ENCODE results near the gene AFMID. TPM values are rescaled to one million over a fixed set of nuclear protein-coding genes. Genes with fewer than 3 reads are reported as not detected.

AFMID gene
- total and polyA plus RNA-seq, 2 experiments from 2014 or later: 38.0 to 47.5 TPM

- Mint-ChIP-seq H3K4me3 (no peak overlapping the region), H3K27ac (no peak overlapping the region), H3K4me1 (peaks cover 35% of the 10 kb centered on the region), H3K9me3 (no peaks in the 10 kb centered on the region), H3K36me3 (ENCODE audit: low read depth) (no peaks in the 10 kb centered on the region), H3K27me3 (ENCODE audit: insufficient read depth, low read depth, poor library complexity) (peaks cover 11% of the 10 kb centered on the region)
- H2AFZ ChIP-seq: no peak overlapping the region
- no peaks in the 10 kb centered on the region for H3K79me2 ChIP-seq (replicated peaks; ENCODE audit: insufficient read depth)
- no peaks in the 10 kb centered on the region for H4K20me1 ChIP-seq (replicated peaks; ENCODE audit: insufficient read depth)
- no peaks in the 10 kb centered on the region for H3K9me2 ChIP-seq (ENCODE audit: insufficient read depth)
- H3K4me2 ChIP-seq: no peak overlapping the region
- H3K4me1 ChIP-seq (ENCODE audit: insufficient read depth): peaks cover 18% of the 10 kb centered on the region
- H3K27ac ChIP-seq (ENCODE audit: low read depth): no peak overlapping the region
- no peak for ATAC-seq
- H3K36me3 ChIP-seq (ENCODE audit: insufficient read depth): no peaks in the 10 kb centered on the region
- peaks cover 10% of the 10 kb centered on the region for H3F3A ChIP-seq (replicated peaks; ENCODE audit: low read depth)
- no peaks in the 10 kb centered on the region for H3K27me3 ChIP-seq (ENCODE audit: insufficient read depth)
- TF ChIP-seq ZNF331 (CRISPR knock-in tag; IDR thresholded peaks at IDR 0.05; ENCODE audit: low read depth) (no peak), CTCF (conservative IDR thresholded peaks at IDR 0.05; ENCODE audit: low read depth in 2 of 2) (no peak), REST (IDR thresholded peaks at IDR 0.05; ENCODE audit: unreplicated experiment) (no peak), POLR2AphosphoS5 (IDR thresholded peaks at IDR 0.05; ENCODE audit: low read depth) (no peak), STAT1 (IDR thresholded peaks at IDR 0.05; ENCODE audit: unreplicated experiment) (no peak), EZH2 (IDR thresholded peaks at IDR 0.05; ENCODE audit: low read depth, unreplicated experiment) (no peak), CREB1 (CRISPR knock-in tag; IDR thresholded peaks at IDR 0.05; ENCODE audit: low read depth) (no peak), JUNB (IDR thresholded peaks at IDR 0.05; ENCODE audit: unreplicated experiment) (no peak), EZH2phosphoT487 (IDR thresholded peaks at IDR 0.05; ENCODE audit: unreplicated experiment) (no peak), ZNF114 (CRISPR knock-in tag; IDR thresholded peaks at IDR 0.05) (no peak), NANOG (IDR thresholded peaks at IDR 0.05; ENCODE audit: borderline replicate concordance) (no peak)
- no peak overlapping the region for H3K4me3 ChIP-seq
- no peak for DNase-seq (ENCODE audit: low spot score)
Measured at GRCh38 chr17:78256707-78257591, 69.8 kb downstream of the AFMID start.

Small RNA genes lying within 50 kb of the gene (small RNA-seq; reads per million reads assigned to genes)
- gene AC087645.1 (ENCODE audit: low replicate concordance): not detected

Other genes with a start within 250 kb of the AFMID start
- 16.2 and 16.6 TPM in 2 replicates for gene TNRC6C, start 228.7 kb upstream of the AFMID start, total RNA-seq (2014; rRNA removed; shearing (Covaris generic))
- gene TNRC6C, start 228.7 kb upstream of the AFMID start, polyA plus RNA-seq (2016; fragmentation: Nextera tagmentation; extraction: Ambion mirVana): 8.6 and 10.1 TPM in 2 replicates
- 56.7 and 72.2 TPM in 2 replicates for gene TMC6, start 58.6 kb upstream of the AFMID start, total RNA-seq (2014; rRNA removed; shearing (Covaris generic))
- 50.0 and 53.3 TPM in 2 replicates for gene TMC6, start 58.6 kb upstream of the AFMID start, polyA plus RNA-seq (2016; fragmentation: Nextera tagmentation; extraction: Ambion mirVana)
- gene TMC8, start 56.6 kb upstream of the AFMID start, total RNA-seq (2014; rRNA removed; shearing (Covaris generic)): 1.2 and 2.2 TPM in 2 replicates
- gene TMC8, start 56.6 kb upstream of the AFMID start, polyA plus RNA-seq (2016; fragmentation: Nextera tagmentation; extraction: Ambion mirVana): 1.3 and 1.8 TPM in 2 replicates
- not detected in 2 replicates for gene C17orf99, start 41.0 kb upstream of the AFMID start, total RNA-seq (2014; rRNA removed; shearing (Covaris generic))
- not detected in 2 replicates for gene C17orf99, start 41.0 kb upstream of the AFMID start, polyA plus RNA-seq (2016; fragmentation: Nextera tagmentation; extraction: Ambion mirVana)
- 33.0 and 61.6 TPM in 2 replicates for gene SYNGR2, start 18.8 kb upstream of the AFMID start, total RNA-seq (2014; rRNA removed; shearing (Covaris generic))
- gene SYNGR2, start 18.8 kb upstream of the AFMID start, polyA plus RNA-seq (2016; fragmentation: Nextera tagmentation; extraction: Ambion mirVana): 43.1 and 46.9 TPM in 2 replicates
- gene TK1, start 310 bp upstream of the AFMID start, total RNA-seq (2014; rRNA removed; shearing (Covaris generic)): 83.7 and 84.4 TPM in 2 replicates
- 74.5 and 74.6 TPM in 2 replicates for gene TK1, start 310 bp upstream of the AFMID start, polyA plus RNA-seq (2016; fragmentation: Nextera tagmentation; extraction: Ambion mirVana)
- gene BIRC5, start 26.9 kb downstream of the AFMID start, total RNA-seq (2014; rRNA removed; shearing (Covaris generic)): 89.7 and 114 TPM in 2 replicates
- 111 and 132 TPM in 2 replicates for gene BIRC5, start 26.9 kb downstream of the AFMID start, polyA plus RNA-seq (2016; fragmentation: Nextera tagmentation; extraction: Ambion mirVana)
- not detected in 2 replicates for gene TMEM235, start 44.3 kb downstream of the AFMID start, total RNA-seq (2014; rRNA removed; shearing (Covaris generic))
- not detected in 2 replicates for gene TMEM235, start 44.3 kb downstream of the AFMID start, polyA plus RNA-seq (2016; fragmentation: Nextera tagmentation; extraction: Ambion mirVana)
- 25.1 and 32.9 TPM in 2 replicates for gene SOCS3, start 172.7 kb downstream of the AFMID start, total RNA-seq (2014; rRNA removed; shearing (Covaris generic))
- 13.2 TPM in 2 replicates for gene SOCS3, start 172.7 kb downstream of the AFMID start, polyA plus RNA-seq (2016; fragmentation: Nextera tagmentation; extraction: Ambion mirVana)
- 65.8 and 67.1 TPM in 2 replicates for gene PGS1, start 191.3 kb downstream of the AFMID start, total RNA-seq (2014; rRNA removed; shearing (Covaris generic))
- gene PGS1, start 191.3 kb downstream of the AFMID start, polyA plus RNA-seq (2016; fragmentation: Nextera tagmentation; extraction: Ambion mirVana): 42.5 and 43.9 TPM in 2 replicates